MM.1S (cell line): ENCODE results near the gene TMEM239.
"Not testable (repeated sequence)": the region's sequence is repeated elsewhere in the genome, so short reads cannot be mapped to it uniquely, and the experiment has no call there.

Source experiments
- EZH2 ChIP-seq: fragments of 300-600 bp; sonication (generic); optimal IDR thresholded peaks from 2 replicates; pipeline ENCODE3; 2017; ENCODE audit warnings: low read depth, mild to moderate bottlenecking, antibody characterized with exemption, low read length, mixed read lengths
- EZH2phosphoT487 ChIP-seq: fragments of 300-600 bp; sonication (generic); IDR thresholded peaks from 2 replicates; pipeline ENCODE4 v1.6.1; 2018; ENCODE audit warnings: antibody characterized with exemption, low read length
- TF ChIP-seq, protein P1 (sequence below): fragments of 300-600 bp; sonication (generic); IDR thresholded peaks from 2 replicates; pipeline ENCODE4 v1.5.1; 2016; ENCODE audit warnings: antibody characterized with exemption, low read length, mixed read lengths

DNA sequence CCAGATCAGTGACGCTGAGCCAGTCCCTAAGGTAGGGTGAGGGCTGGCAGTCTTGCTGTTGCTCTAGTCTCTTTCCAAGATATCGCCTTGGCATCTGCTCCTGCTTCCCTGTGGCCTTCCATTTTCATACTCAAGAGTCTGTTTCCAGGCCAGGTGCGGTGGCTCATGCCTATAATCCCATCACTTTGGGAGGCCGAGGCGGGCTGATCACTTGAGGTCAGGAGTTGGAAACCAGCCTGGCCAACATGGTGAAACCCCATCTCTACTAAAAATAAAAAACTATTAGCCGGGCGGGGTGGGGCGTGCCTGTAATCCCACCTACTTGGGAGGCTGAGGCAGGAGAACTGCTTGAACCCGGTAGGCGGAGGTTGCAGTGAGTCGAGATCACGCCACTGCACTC, 46.1 kb upstream of the TMEM239 start:
- TF ChIP-seq, protein P1, sequence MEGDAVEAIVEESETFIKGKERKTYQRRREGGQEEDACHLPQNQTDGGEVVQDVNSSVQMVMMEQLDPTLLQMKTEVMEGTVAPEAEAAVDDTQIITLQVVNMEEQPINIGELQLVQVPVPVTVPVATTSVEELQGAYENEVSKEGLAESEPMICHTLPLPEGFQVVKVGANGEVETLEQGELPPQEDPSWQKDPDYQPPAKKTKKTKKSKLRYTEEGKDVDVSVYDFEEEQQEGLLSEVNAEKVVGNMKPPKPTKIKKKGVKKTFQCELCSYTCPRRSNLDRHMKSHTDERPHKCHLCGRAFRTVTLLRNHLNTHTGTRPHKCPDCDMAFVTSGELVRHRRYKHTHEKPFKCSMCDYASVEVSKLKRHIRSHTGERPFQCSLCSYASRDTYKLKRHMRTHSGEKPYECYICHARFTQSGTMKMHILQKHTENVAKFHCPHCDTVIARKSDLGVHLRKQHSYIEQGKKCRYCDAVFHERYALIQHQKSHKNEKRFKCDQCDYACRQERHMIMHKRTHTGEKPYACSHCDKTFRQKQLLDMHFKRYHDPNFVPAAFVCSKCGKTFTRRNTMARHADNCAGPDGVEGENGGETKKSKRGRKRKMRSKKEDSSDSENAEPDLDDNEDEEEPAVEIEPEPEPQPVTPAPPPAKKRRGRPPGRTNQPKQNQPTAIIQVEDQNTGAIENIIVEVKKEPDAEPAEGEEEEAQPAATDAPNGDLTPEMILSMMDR: not testable (repeated sequence)
- TF ChIP-seq EZH2, EZH2phosphoT487: not testable (repeated sequence)
